ENCODE measurements around the gene SETD1B. TPM values are rescaled to one million over a fixed set of nuclear protein-coding genes. Genes with fewer than 3 reads are reported as not detected.

Gene SETD1B
- total RNA-seq, 1 donor from 2014 or later, result 25.3 TPM

- peaks cover 6% of the 10 kb centered on the region for H3K4me1 Mint-ChIP-seq (ENCODE audit: unreplicated experiment)
- no peak overlapping the region for H3K27ac Mint-ChIP-seq (ENCODE audit: unreplicated experiment)
- peaks cover 7% of the 10 kb centered on the region for H3K27me3 Mint-ChIP-seq (ENCODE audit: unreplicated experiment)
- no peak overlapping the region for H3K4me3 Mint-ChIP-seq (ENCODE audit: unreplicated experiment)
- no peak for DNase-seq (ENCODE audit: low spot score)
- no peaks in the 10 kb centered on the region for H3K9me3 Mint-ChIP-seq (ENCODE audit: unreplicated experiment)
- TF ChIP-seq CTCF (IDR thresholded peaks at IDR 0.05; ENCODE audit: unreplicated experiment), result no peak
- H3K36me3 Mint-ChIP-seq (ENCODE audit: low read depth, unreplicated experiment), result no peaks in the 10 kb centered on the region
Measured at GRCh38 chr12:121784460-121784859, 19.3 kb upstream of the SETD1B start.

GRCh38 chr12:121786440-121786825, 17.4 kb upstream of the SETD1B start:
- peaks cover 4% of the 10 kb centered on the region for H3K36me3 Mint-ChIP-seq (ENCODE audit: low read depth, unreplicated experiment)
- no peak overlapping the region for H3K4me3 Mint-ChIP-seq (ENCODE audit: unreplicated experiment)
- no peaks in the 10 kb centered on the region for H3K9me3 Mint-ChIP-seq (ENCODE audit: unreplicated experiment)
- H3K27me3 Mint-ChIP-seq (ENCODE audit: unreplicated experiment), result peaks cover 16% of the 10 kb centered on the region
- DNase-seq (ENCODE audit: low spot score), result no peak
- H3K27ac Mint-ChIP-seq (ENCODE audit: unreplicated experiment), result no peak overlapping the region
- no peak for TF ChIP-seq CTCF (IDR thresholded peaks at IDR 0.05; ENCODE audit: unreplicated experiment)
- peaks cover 17% of the 10 kb centered on the region for H3K4me1 Mint-ChIP-seq (ENCODE audit: unreplicated experiment)

- Mint-ChIP-seq H3K4me3 (ENCODE audit: unreplicated experiment) (no peak overlapping the region), H3K36me3 (ENCODE audit: low read depth, unreplicated experiment) (peaks cover 4% of the 10 kb centered on the region), H3K4me1 (ENCODE audit: unreplicated experiment) (peaks cover 16% of the 10 kb centered on the region), H3K9me3 (ENCODE audit: unreplicated experiment) (no peaks in the 10 kb centered on the region), H3K27me3 (ENCODE audit: unreplicated experiment) (peaks cover 17% of the 10 kb centered on the region), H3K27ac (ENCODE audit: unreplicated experiment) (no peak overlapping the region)
- no peak for TF ChIP-seq CTCF (IDR thresholded peaks at IDR 0.05; ENCODE audit: unreplicated experiment)
- DNase-seq (ENCODE audit: low spot score), result no peak
Measured at GRCh38 chr12:121787063-121788025, 16.5 kb upstream of the SETD1B start.

GRCh38 chr12:121788176-121788818, 15.5 kb upstream of the SETD1B start:
- no peak for DNase-seq (ENCODE audit: low spot score)
- no peak for TF ChIP-seq CTCF (IDR thresholded peaks at IDR 0.05; ENCODE audit: unreplicated experiment)
- Mint-ChIP-seq H3K4me1 (ENCODE audit: unreplicated experiment) (peaks cover 18% of the 10 kb centered on the region), H3K36me3 (ENCODE audit: low read depth, unreplicated experiment) (peaks cover 4% of the 10 kb centered on the region), H3K27me3 (ENCODE audit: unreplicated experiment) (peaks cover 17% of the 10 kb centered on the region), H3K9me3 (ENCODE audit: unreplicated experiment) (no peaks in the 10 kb centered on the region), H3K4me3 (ENCODE audit: unreplicated experiment) (no peak overlapping the region), H3K27ac (ENCODE audit: unreplicated experiment) (no peak overlapping the region)

All from endothelial cell (in vitro differentiated cells).